RWPE2 (cell line): Measurements from ENCODE around the gene UBE4A.

Experiments used
- ATAC-seq: fragments of 200-7000 bp; cut with Tn5 transposase; 3 replicates; pipeline ENCODE4 v1.9.1; 2021; ENCODE audit warnings: low read depth
- DNase-seq: peaks from one replicate; pipeline ENCODE4 v3.0.0-alpha.2; 2020; ENCODE audit warnings: low spot score
- H3K27ac ChIP-seq: fragments of 450-650 bp; 2 replicates; pipeline ENCODE4 v1.5.1; 2017; ENCODE audit warnings: mild to moderate bottlenecking; ENCODE audit not compliant: poor library complexity, severe bottlenecking
- H3K27me3 ChIP-seq: fragments of 250-450 bp; sonication (Bioruptor Pico); 2 replicates; pipeline ENCODE4 v1.5.1; 2021; ENCODE audit warnings: mild to moderate bottlenecking, moderate library complexity; ENCODE audit not compliant: insufficient read depth, poor library complexity, severe bottlenecking
- H3K36me3 ChIP-seq: fragments of 250-450 bp; sonication (Bioruptor Pico); 2 replicates; pipeline ENCODE4 v1.5.1; 2020; ENCODE audit warnings: low read depth, mild to moderate bottlenecking, moderate library complexity
- H3K4me1 ChIP-seq: fragments of 250-450 bp; sonication (Bioruptor Pico); 2 replicates; pipeline ENCODE4 v1.5.1; 2021; ENCODE audit warnings: mild to moderate bottlenecking, moderate library complexity; ENCODE audit not compliant: insufficient read depth, poor library complexity, severe bottlenecking
- H3K4me3 ChIP-seq: fragments of 250-450 bp; sonication (Bioruptor Pico); 2 replicates; pipeline ENCODE4 v1.5.1; 2021; ENCODE audit warnings: mild to moderate bottlenecking, moderate library complexity; ENCODE audit not compliant: severe bottlenecking
- H3K9me3 ChIP-seq: fragments of 250-450 bp; sonication (Bioruptor Pico); 2 replicates; pipeline ENCODE4 v1.5.1; 2021; ENCODE audit warnings: mild to moderate bottlenecking, moderate library complexity; ENCODE audit not compliant: severe bottlenecking
- CTCF ChIP-seq: fragments of 450-650 bp; IDR thresholded peaks from one replicate; pipeline ENCODE4 v1.5.1; 2017; ENCODE audit warnings: mild to moderate bottlenecking, moderate library complexity; ENCODE audit not compliant: poor library complexity, severe bottlenecking

UBE4A gene

GRCh38 chr11:118313242-118313641 is 46.2 kb upstream of the UBE4A start:
- no peak for DNase-seq
- no peak overlapping the region for H3K4me3 ChIP-seq
- peaks cover 10% of the 10 kb centered on the region for H3K4me1 ChIP-seq

GRCh38 chr11:118314988-118315411 is 44.4 kb upstream of the UBE4A start:
- Histone ChIP-seq H3K36me3 (no peaks in the 10 kb centered on the region), H3K4me1 (peaks cover 10% of the 10 kb centered on the region), H3K9me3 (no peaks in the 10 kb centered on the region), H3K27ac (no peak overlapping the region), H3K4me3 (no peak overlapping the region), H3K27me3 (no peaks in the 10 kb centered on the region)
- no peak for TF ChIP-seq CTCF
- ATAC-seq (no peak), DNase-seq (no peak)

More at GRCh38 chr11:118313242-118313641, 46.2 kb upstream of the UBE4A start:
- Histone ChIP-seq H3K27me3 (no peaks in the 10 kb centered on the region), H3K27ac (no peak overlapping the region), H3K9me3 (no peaks in the 10 kb centered on the region), H3K36me3 (no peaks in the 10 kb centered on the region)
- no peak for ATAC-seq
- no peak for TF ChIP-seq CTCF

DNA sequence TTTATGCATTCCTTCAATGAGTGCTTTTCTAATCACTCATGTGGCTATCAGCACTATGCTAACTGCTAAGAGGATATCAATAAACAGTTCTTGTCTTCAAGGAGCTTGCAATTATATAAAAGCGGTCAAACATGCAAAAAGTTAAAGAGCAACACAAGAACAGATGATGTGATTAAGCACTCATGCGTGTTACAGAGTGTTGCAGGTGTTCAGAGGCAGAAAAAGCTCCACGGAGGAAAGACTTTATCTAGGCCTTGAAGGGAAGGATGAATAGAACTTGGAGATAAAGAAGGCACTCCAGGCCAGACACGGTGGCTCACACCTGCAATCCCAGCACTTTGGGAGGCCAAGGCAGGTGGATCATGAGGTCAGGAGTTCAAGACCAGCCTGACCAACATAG is 41.3 kb upstream of the UBE4A start:
- Histone ChIP-seq H3K27ac (no peak overlapping the region), H3K27me3 (no peaks in the 10 kb centered on the region), H3K4me1 (peaks cover 10% of the 10 kb centered on the region), H3K36me3 (no peaks in the 10 kb centered on the region), H3K9me3 (no peaks in the 10 kb centered on the region), H3K4me3 (no peak overlapping the region)
- ATAC-seq (no peak), DNase-seq (no peak)
- no peak for TF ChIP-seq CTCF

- Histone ChIP-seq H3K4me1 (peaks cover 10% of the 10 kb centered on the region), H3K27ac (no peak overlapping the region)
- DNase-seq = no peak
Measured at GRCh38 chr11:118318581-118319336, 40.6 kb upstream of the UBE4A start.

More at GRCh38 chr11:118318581-118319336, 40.6 kb upstream of the UBE4A start:
- no peaks in the 10 kb centered on the region for H3K9me3 ChIP-seq
- no peak overlapping the region for H3K4me3 ChIP-seq
- TF ChIP-seq CTCF = no peak
- H3K36me3 ChIP-seq = no peaks in the 10 kb centered on the region
- no peaks in the 10 kb centered on the region for H3K27me3 ChIP-seq
- ATAC-seq = no peak
